HG03354 (cell line): ENCODE measurements around the gene FAM135A.
"Not testable (repeated sequence)": the region's sequence is repeated elsewhere in the genome, so short reads cannot be mapped to it uniquely, and the experiment has no call there.

Experiments used
- ATAC-seq: cut with Tn5 transposase; IDR thresholded peaks from one replicate; pipeline ENCODE4 v1.9.1; 2021; ENCODE audit warnings: mild to moderate bottlenecking; ENCODE audit not compliant: unreplicated experiment, poor library complexity, severe bottlenecking

The FAM135A gene

GRCh38 chr6:70592391-70593117 lies 179.2 kb downstream of the FAM135A start:
- no peak for ATAC-seq

GRCh38 chr6:70593118-70593486 lies 179.8 kb downstream of the FAM135A start:
- ATAC-seq = no peak

GRCh38 chr6:70599187-70599586 lies 185.9 kb downstream of the FAM135A start:
- ATAC-seq = no peak

- ATAC-seq = no peak
Measured at GRCh38 chr6:70601014-70601413, 187.7 kb downstream of the FAM135A start.

GRCh38 chr6:70604254-70604653 lies 190.9 kb downstream of the FAM135A start:
- no peak for ATAC-seq

GRCh38 chr6:70607371-70607770 lies 194.1 kb downstream of the FAM135A start:
- not testable (repeated sequence) for ATAC-seq

- ATAC-seq = not testable (repeated sequence)
Measured at GRCh38 chr6:70609181-70609580, 195.9 kb downstream of the FAM135A start.
